Ishikawa (cell line): Measurements from ENCODE around the gene SYNPR.

ENCODE experiments used
- CEBPB ChIP-seq: IDR thresholded peaks from 2 replicates; pipeline ENCODE4 v1.6.1; 2012
- EP300 ChIP-seq: IDR thresholded peaks from 2 replicates; pipeline ENCODE4 v1.6.1; 2012; ENCODE audit warnings: borderline replicate concordance
- RAD21 ChIP-seq: IDR thresholded peaks from 2 replicates; pipeline ENCODE4 v1.6.1; 2012; ENCODE audit warnings: low read depth
- TAF1 ChIP-seq: IDR thresholded peaks from 2 replicates; pipeline ENCODE4 v1.6.1; 2012; ENCODE audit warnings: low read depth, mild to moderate bottlenecking
- TCF12 ChIP-seq: IDR thresholded peaks from 2 replicates; pipeline ENCODE4 v1.6.1; 2012; ENCODE audit warnings: low read depth
- TF ChIP-seq, protein P1 (sequence below): IDR thresholded peaks from 2 replicates; pipeline ENCODE4 v1.6.1; 2012
- TF ChIP-seq, protein P2 (sequence below): IDR thresholded peaks from 2 replicates; pipeline ENCODE4 v1.6.1; 2012; ENCODE audit warnings: low read depth, mild to moderate bottlenecking
- TF ChIP-seq, protein P3 (sequence below): IDR thresholded peaks from 2 replicates; pipeline ENCODE4 v1.6.1; 2012

DNA sequence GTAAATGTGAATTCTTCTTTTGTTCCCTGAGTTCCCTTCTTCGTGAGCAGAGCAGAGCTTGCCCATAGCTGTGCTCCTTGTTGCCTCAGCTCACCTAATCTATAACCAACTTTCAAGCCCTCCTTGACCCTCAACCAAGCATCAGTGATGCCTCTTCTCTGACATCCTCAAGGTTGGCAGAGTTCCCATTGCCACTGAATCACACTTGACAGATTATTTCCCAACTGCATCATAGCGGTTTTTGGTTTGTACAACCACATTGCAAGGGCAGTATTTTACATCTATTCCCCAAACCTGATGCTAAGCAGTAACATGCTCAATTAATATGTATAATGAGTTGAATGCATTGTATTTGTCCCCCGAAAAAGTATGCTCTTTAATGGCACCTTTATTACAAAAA lies 241.3 kb downstream of the SYNPR start:
- no peak for TF ChIP-seq TAF1
- no peak for TF ChIP-seq EP300
- TF ChIP-seq, protein P1, sequence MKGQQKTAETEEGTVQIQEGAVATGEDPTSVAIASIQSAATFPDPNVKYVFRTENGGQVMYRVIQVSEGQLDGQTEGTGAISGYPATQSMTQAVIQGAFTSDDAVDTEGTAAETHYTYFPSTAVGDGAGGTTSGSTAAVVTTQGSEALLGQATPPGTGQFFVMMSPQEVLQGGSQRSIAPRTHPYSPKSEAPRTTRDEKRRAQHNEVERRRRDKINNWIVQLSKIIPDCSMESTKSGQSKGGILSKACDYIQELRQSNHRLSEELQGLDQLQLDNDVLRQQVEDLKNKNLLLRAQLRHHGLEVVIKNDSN, result no peak
- TF ChIP-seq, protein P2, sequence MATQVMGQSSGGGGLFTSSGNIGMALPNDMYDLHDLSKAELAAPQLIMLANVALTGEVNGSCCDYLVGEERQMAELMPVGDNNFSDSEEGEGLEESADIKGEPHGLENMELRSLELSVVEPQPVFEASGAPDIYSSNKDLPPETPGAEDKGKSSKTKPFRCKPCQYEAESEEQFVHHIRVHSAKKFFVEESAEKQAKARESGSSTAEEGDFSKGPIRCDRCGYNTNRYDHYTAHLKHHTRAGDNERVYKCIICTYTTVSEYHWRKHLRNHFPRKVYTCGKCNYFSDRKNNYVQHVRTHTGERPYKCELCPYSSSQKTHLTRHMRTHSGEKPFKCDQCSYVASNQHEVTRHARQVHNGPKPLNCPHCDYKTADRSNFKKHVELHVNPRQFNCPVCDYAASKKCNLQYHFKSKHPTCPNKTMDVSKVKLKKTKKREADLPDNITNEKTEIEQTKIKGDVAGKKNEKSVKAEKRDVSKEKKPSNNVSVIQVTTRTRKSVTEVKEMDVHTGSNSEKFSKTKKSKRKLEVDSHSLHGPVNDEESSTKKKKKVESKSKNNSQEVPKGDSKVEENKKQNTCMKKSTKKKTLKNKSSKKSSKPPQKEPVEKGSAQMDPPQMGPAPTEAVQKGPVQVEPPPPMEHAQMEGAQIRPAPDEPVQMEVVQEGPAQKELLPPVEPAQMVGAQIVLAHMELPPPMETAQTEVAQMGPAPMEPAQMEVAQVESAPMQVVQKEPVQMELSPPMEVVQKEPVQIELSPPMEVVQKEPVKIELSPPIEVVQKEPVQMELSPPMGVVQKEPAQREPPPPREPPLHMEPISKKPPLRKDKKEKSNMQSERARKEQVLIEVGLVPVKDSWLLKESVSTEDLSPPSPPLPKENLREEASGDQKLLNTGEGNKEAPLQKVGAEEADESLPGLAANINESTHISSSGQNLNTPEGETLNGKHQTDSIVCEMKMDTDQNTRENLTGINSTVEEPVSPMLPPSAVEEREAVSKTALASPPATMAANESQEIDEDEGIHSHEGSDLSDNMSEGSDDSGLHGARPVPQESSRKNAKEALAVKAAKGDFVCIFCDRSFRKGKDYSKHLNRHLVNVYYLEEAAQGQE, result no peak
- no peak for TF ChIP-seq CEBPB
- TF ChIP-seq, protein P3, sequence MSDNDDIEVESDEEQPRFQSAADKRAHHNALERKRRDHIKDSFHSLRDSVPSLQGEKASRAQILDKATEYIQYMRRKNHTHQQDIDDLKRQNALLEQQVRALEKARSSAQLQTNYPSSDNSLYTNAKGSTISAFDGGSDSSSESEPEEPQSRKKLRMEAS, result no peak
- no peak for TF ChIP-seq RAD21
- TF ChIP-seq TCF12, result no peak
